MM.1S (cell line): ENCODE results near the gene TMEM106A.
"Not testable (repeated sequence)": the region's sequence is repeated elsewhere in the genome, so short reads cannot be mapped to it uniquely, and the experiment has no call there.

Experiments
- DNase-seq: peaks from one replicate; pipeline ENCODE4 v3.0.0-alpha.2; 2015
- H2AFZ ChIP-seq: fragments of 300-600 bp; sonication (generic); 2 replicates; pipeline ENCODE4 v1.6.0; 2016; ENCODE audit warnings: antibody characterized with exemption, low read length
- H3F3A ChIP-seq: fragments of 300-600 bp; sonication (generic); 2 replicates; pipeline ENCODE4 v1.6.1; 2016; ENCODE audit warnings: mild to moderate bottlenecking, antibody characterized with exemption, low read length, moderate library complexity, mixed read lengths; ENCODE audit not compliant: insufficient read depth
- H3K27ac ChIP-seq: fragments of 300-600 bp; sonication (generic); 2 replicates; pipeline ENCODE4 v1.5.1; 2016; ENCODE audit warnings: mild to moderate bottlenecking, low read length
- H3K27me3 ChIP-seq: fragments of 300-600 bp; sonication (generic); replicated peaks from 2 replicates; pipeline ENCODE4 v1.6.0; 2016; ENCODE audit warnings: low read length; ENCODE audit not compliant: insufficient read depth
- H3K36me3 ChIP-seq: fragments of 300-600 bp; sonication (generic); replicated peaks from 2 replicates; pipeline ENCODE4 v1.6.1; 2016; ENCODE audit warnings: mild to moderate bottlenecking, low read length, mixed read lengths; ENCODE audit not compliant: insufficient read depth
- H3K4me1 ChIP-seq: fragments of 300-600 bp; sonication (generic); 2 replicates; pipeline ENCODE4 v1.6.1; 2016; ENCODE audit warnings: low read length, mixed read lengths
- H3K4me2 ChIP-seq: fragments of 300-600 bp; sonication (generic); 2 replicates; pipeline ENCODE4 v1.6.0; 2016; ENCODE audit warnings: low read depth, low read length
- H3K4me3 ChIP-seq: fragments of 300-600 bp; sonication (generic); 2 replicates; pipeline ENCODE4 v1.5.1; 2016; ENCODE audit warnings: low read length, mixed read lengths
- H3K79me2 ChIP-seq: fragments of 300-600 bp; sonication (generic); 2 replicates; pipeline ENCODE4 v1.6.1; 2016; ENCODE audit warnings: mixed run types, low read length, mixed read lengths
- H3K9ac ChIP-seq: fragments of 300-600 bp; sonication (generic); 2 replicates; pipeline ENCODE4 v1.6.1; 2016; ENCODE audit warnings: low read length, mixed read lengths
- H3K9me2 ChIP-seq: fragments of 300-600 bp; sonication (generic); replicated peaks from 2 replicates; pipeline ENCODE4 v1.6.1; 2016; ENCODE audit warnings: mild to moderate bottlenecking, low read length, mixed read lengths; ENCODE audit not compliant: insufficient read depth
- H3K9me3 ChIP-seq: fragments of 300-600 bp; sonication (generic); replicated peaks from 2 replicates; pipeline ENCODE4 v1.6.1; 2016; ENCODE audit warnings: mild to moderate bottlenecking, low read length, mixed read lengths; ENCODE audit not compliant: insufficient read depth
- H4K20me1 ChIP-seq: fragments of 300-600 bp; sonication (generic); 2 replicates; pipeline ENCODE4 v1.6.1; 2016; ENCODE audit warnings: mild to moderate bottlenecking, low read length, moderate library complexity, mixed read lengths; ENCODE audit not compliant: insufficient read depth
- CTCF ChIP-seq: fragments of 300-600 bp; sonication (generic); IDR thresholded peaks from 2 replicates; pipeline ENCODE4 v1.5.1; 2016; ENCODE audit warnings: antibody characterized with exemption, low read length, mixed read lengths
- EZH2 ChIP-seq: fragments of 300-600 bp; sonication (generic); optimal IDR thresholded peaks from 2 replicates; pipeline ENCODE3; 2017; ENCODE audit warnings: low read depth, mild to moderate bottlenecking, antibody characterized with exemption, low read length, mixed read lengths
- EZH2phosphoT487 ChIP-seq: fragments of 300-600 bp; sonication (generic); IDR thresholded peaks from 2 replicates; pipeline ENCODE4 v1.6.1; 2018; ENCODE audit warnings: antibody characterized with exemption, low read length

The TMEM106A gene

GRCh38 chr17:43175213-43176118 lies 36.2 kb upstream of the TMEM106A start:
- 0 out of 2 replicates have a peak overlapping the region, but pooled peaks have one; percentile 2 for H3K9ac ChIP-seq
- H3K4me2 ChIP-seq: peak overlapping the region; percentile 16; the same call in 1 of the 2 replicates
- no peaks in the 10 kb centered on the region for H3K9me3 ChIP-seq
- H3K27me3 ChIP-seq: no peaks in the 10 kb centered on the region
- no peaks in the 10 kb centered on the region for H3K9me2 ChIP-seq
- H3K79me2 ChIP-seq: peaks cover 44% of the 10 kb centered on the region
- H2AFZ ChIP-seq: no peak overlapping the region
- peaks cover 21% of the 10 kb centered on the region for H3K4me1 ChIP-seq
- peaks cover 20% of the 10 kb centered on the region; the same call in 1 of the 2 replicates for H3F3A ChIP-seq
- peak overlapping the region; percentile 40; the same call in 1 of the 2 replicates for H3K27ac ChIP-seq
- TF ChIP-seq CTCF (no peak), EZH2 (no peak), EZH2phosphoT487 (no peak)
- no peaks in the 10 kb centered on the region for H4K20me1 ChIP-seq
- no peaks in the 10 kb centered on the region; the same call in 1 of the 2 replicates for H3K36me3 ChIP-seq
- no peak for DNase-seq
- H3K4me3 ChIP-seq: no peak overlapping the region

- Histone ChIP-seq H3K4me2 (peak overlapping the region; percentile 10; the same call in 1 of the 2 replicates), H3K4me1 (peaks cover 21% of the 10 kb centered on the region), H3K36me3 (no peaks in the 10 kb centered on the region; the same call in 1 of the 2 replicates), H3K27ac (peak overlapping the region; percentile 40; the same call in 1 of the 2 replicates), H3K79me2 (peaks cover 44% of the 10 kb centered on the region), H3K9ac (0 out of 2 replicates have a peak overlapping the region, but pooled peaks have one; percentile 2), H3F3A (peaks cover 16% of the 10 kb centered on the region; the same call in 1 of the 2 replicates), H3K9me2 (no peaks in the 10 kb centered on the region), H4K20me1 (no peaks in the 10 kb centered on the region), H3K4me3 (no peak overlapping the region), H2AFZ (no peak overlapping the region), H3K9me3 (no peaks in the 10 kb centered on the region), H3K27me3 (no peaks in the 10 kb centered on the region)
- TF ChIP-seq EZH2phosphoT487 (no peak), EZH2 (no peak), CTCF (no peak)
- peak; percentile 14 for DNase-seq
Observed at GRCh38 chr17:43176119-43176570, 35.5 kb upstream of the TMEM106A start.

GRCh38 chr17:43183921-43184320 lies 27.8 kb upstream of the TMEM106A start:
- H3F3A ChIP-seq: no peaks in the 10 kb centered on the region
- no peaks in the 10 kb centered on the region for H3K9me2 ChIP-seq
- no peak overlapping the region for H2AFZ ChIP-seq
- no peaks in the 10 kb centered on the region for H4K20me1 ChIP-seq
- no peak overlapping the region for H3K4me3 ChIP-seq
- no peaks in the 10 kb centered on the region for H3K27me3 ChIP-seq
- no peak for DNase-seq
- no peaks in the 10 kb centered on the region for H3K36me3 ChIP-seq
- no peak overlapping the region for H3K27ac ChIP-seq
- H3K4me2 ChIP-seq: no peak overlapping the region
- H3K4me1 ChIP-seq: no peaks in the 10 kb centered on the region
- no peaks in the 10 kb centered on the region for H3K9me3 ChIP-seq
- H3K79me2 ChIP-seq: no peaks in the 10 kb centered on the region
- no peak overlapping the region for H3K9ac ChIP-seq
- no peak for TF ChIP-seq CTCF
- TF ChIP-seq EZH2phosphoT487: no peak
- no peak for TF ChIP-seq EZH2

GRCh38 chr17:43186656-43187055 lies 25.0 kb upstream of the TMEM106A start:
- H3K4me1 ChIP-seq, H3K9me3 ChIP-seq, H3K27ac ChIP-seq, H3K79me2 ChIP-seq, H3K36me3 ChIP-seq, H2AFZ ChIP-seq, H3K9ac ChIP-seq, H3F3A ChIP-seq, DNase-seq, H3K4me3 ChIP-seq, H4K20me1 ChIP-seq, H3K4me2 ChIP-seq, H3K27me3 ChIP-seq, H3K9me2 ChIP-seq: not testable (repeated sequence)
